Measurements from ENCODE around the gene ATP11A.

Gene ATP11A

DNA sequence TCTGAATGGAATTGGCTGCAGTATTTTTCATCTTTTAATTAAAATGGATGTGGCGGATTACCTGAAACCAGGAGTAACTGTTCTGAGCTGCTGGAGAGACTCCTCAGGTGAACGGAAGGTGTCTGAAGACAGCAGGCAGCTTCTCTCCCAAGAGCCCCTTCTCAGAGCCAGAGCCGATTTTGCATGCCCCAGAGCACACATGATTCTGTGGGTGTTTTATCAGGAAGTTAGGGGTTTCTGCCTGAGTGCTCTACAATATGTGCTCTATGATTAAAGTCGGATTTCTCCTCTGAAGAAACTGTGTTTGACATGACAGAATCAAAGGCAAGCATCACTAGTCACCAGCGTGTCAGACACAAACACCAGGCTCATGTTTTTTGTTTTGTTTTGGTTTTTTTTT, 218.5 kb downstream of the ATP11A start:
- H3K4me2 ChIP-seq (ENCODE audit: low read length), result no peak overlapping the region
- H3K27me3 ChIP-seq (ENCODE audit: control insufficient read depth, insufficient read depth, low read length), result no peaks in the 10 kb centered on the region
- H3K27ac ChIP-seq, result no peak overlapping the region
- H3K36me3 ChIP-seq (ENCODE audit: control insufficient read depth, insufficient read depth, low read length), result no peaks in the 10 kb centered on the region
- H3K79me2 ChIP-seq, result peaks cover 2% of the 10 kb centered on the region
- H3K9ac ChIP-seq, result no peak overlapping the region
- H3K4me3 ChIP-seq (ENCODE audit: low read depth, low read length), result no peak overlapping the region
- H3K4me1 ChIP-seq, result no peaks in the 10 kb centered on the region
- H2AFZ ChIP-seq, result no peak overlapping the region
- H3K9me3 ChIP-seq (ENCODE audit: control insufficient read depth, low read length), result no peaks in the 10 kb centered on the region
- TF ChIP-seq, protein P1, sequence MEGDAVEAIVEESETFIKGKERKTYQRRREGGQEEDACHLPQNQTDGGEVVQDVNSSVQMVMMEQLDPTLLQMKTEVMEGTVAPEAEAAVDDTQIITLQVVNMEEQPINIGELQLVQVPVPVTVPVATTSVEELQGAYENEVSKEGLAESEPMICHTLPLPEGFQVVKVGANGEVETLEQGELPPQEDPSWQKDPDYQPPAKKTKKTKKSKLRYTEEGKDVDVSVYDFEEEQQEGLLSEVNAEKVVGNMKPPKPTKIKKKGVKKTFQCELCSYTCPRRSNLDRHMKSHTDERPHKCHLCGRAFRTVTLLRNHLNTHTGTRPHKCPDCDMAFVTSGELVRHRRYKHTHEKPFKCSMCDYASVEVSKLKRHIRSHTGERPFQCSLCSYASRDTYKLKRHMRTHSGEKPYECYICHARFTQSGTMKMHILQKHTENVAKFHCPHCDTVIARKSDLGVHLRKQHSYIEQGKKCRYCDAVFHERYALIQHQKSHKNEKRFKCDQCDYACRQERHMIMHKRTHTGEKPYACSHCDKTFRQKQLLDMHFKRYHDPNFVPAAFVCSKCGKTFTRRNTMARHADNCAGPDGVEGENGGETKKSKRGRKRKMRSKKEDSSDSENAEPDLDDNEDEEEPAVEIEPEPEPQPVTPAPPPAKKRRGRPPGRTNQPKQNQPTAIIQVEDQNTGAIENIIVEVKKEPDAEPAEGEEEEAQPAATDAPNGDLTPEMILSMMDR (IDR thresholded peaks at IDR 0.05), result no peak

DNA sequence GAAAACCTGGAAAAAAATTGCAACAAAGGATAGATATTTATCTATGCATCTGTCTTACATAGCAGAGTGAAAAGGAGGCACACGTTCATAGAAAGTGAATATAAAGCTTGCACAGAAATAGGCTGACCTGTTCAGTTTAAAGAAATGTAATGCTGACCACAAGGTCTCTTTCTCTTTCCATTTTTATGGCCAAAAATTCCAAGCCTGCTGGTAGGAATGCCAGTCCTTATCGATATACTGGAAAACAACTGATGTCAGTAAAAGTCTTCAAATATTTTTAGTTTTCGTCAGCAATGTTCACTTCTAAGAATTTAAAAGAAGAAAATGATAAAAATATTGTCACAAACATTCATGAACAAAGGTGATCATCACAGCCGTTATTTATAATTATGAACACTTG, 220.2 kb downstream of the ATP11A start:
- Histone ChIP-seq H3K9me3 (ENCODE audit: control insufficient read depth, low read length) (no peaks in the 10 kb centered on the region), H3K79me2 (no peaks in the 10 kb centered on the region), H3K27me3 (ENCODE audit: control insufficient read depth, insufficient read depth, low read length) (no peaks in the 10 kb centered on the region), H3K36me3 (ENCODE audit: control insufficient read depth, insufficient read depth, low read length) (no peaks in the 10 kb centered on the region), H3K27ac (no peak overlapping the region), H3K4me2 (ENCODE audit: low read length) (no peak overlapping the region), H3K4me1 (no peaks in the 10 kb centered on the region), H3K9ac (no peak overlapping the region), H3K4me3 (ENCODE audit: low read depth, low read length) (no peak overlapping the region), H2AFZ (no peak overlapping the region)
- TF ChIP-seq, protein P1 (IDR thresholded peaks at IDR 0.05), result no peak

DNA sequence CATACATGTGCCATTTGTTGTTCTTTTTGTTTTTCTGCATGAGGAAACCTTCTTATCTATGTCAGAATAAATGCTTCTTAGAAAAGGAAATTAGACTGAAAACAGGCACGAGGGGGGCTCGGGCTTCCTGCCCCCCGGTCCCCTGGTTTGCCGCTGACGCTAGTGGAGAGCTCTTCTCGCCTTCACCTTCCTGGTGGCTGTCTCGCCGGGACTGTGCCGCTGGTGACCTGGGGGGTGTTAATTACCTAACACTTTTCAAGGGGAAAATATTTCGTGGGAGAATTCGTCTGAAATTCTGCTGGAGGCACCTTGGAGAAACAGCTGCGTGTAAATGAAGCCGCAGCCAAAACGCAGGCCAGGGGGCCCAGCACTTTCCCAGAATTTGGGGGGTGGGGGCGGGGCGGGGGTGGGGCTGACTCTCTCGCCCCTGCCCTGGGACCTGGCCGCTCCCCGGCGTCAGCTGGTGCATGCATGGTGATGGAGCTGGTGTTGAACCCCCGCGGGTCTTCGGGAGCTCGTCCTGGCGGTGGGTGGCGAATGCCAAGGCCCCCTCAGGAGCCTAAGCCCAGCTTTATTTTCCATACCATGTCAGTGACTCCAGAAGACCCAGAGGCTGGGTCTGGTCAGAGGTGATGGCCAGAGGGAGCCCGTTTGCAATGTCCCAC, 220.9 kb downstream of the ATP11A start:
- no peak overlapping the region for H3K4me3 ChIP-seq (ENCODE audit: low read depth, low read length)
- H3K79me2 ChIP-seq, result no peaks in the 10 kb centered on the region
- no peaks in the 10 kb centered on the region for H3K27me3 ChIP-seq (ENCODE audit: control insufficient read depth, insufficient read depth, low read length)
- H3K36me3 ChIP-seq (ENCODE audit: control insufficient read depth, insufficient read depth, low read length), result no peaks in the 10 kb centered on the region
- no peaks in the 10 kb centered on the region for H3K4me1 ChIP-seq
- no peak overlapping the region for H3K27ac ChIP-seq
- no peak overlapping the region for H2AFZ ChIP-seq
- H3K9me3 ChIP-seq (ENCODE audit: control insufficient read depth, low read length), result no peaks in the 10 kb centered on the region
- no peak overlapping the region for H3K4me2 ChIP-seq (ENCODE audit: low read length)
- H3K9ac ChIP-seq, result no peak overlapping the region
- TF ChIP-seq, protein P1 (IDR thresholded peaks at IDR 0.05), result no peak

DNA sequence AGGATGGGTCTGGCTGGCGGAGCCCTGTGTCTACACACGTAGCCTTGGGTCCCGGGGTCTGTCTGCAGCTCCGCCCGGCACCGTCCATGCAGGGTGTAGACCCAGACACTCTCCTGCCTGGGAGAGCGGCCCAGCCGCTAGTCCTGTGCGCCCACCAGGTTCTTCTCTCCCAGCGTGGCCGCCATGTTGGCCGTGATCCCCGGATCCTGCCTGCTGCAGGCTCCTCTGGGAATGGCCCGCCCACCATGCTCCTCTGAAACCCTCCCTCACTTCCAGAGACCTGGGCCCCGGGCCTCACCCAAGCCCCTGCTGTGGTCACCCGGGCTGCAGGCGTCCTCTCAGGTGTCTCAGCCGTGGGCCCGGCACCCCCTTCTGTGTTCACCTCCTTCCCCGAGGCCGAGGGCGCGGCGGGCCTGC, 221.5 kb downstream of the ATP11A start:
- Histone ChIP-seq H3K9ac (no peak overlapping the region), H3K27me3 (ENCODE audit: control insufficient read depth, insufficient read depth, low read length) (no peaks in the 10 kb centered on the region)
- TF ChIP-seq, protein P1 (IDR thresholded peaks at IDR 0.05), result no peak

DNA sequence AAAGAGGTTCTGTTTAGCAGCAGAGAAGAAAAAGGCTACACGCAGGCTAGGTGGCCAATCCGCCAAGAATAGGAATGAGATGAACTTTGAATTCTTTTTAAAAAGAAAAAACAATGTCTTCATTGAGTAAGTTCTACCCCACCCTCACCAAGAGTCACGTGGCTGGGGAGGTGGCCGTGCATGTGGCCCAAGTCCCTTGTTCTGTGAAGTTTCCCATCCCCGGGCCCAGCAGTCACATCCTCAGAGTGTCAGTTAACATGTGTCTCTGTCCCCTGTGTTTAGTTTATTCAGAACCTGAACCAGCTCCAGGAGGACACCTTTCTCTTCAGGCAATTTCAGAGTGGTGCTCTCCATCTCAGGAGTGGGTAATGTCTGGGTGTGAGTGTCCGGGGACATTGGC, 222.0 kb downstream of the ATP11A start:
- Histone ChIP-seq H3K27ac (no peak overlapping the region), H3K4me3 (ENCODE audit: low read depth, low read length) (no peak overlapping the region), H3K79me2 (no peaks in the 10 kb centered on the region), H3K9ac (no peak overlapping the region), H3K36me3 (ENCODE audit: control insufficient read depth, insufficient read depth, low read length) (no peaks in the 10 kb centered on the region), H2AFZ (no peak overlapping the region), H3K4me2 (ENCODE audit: low read length) (no peak overlapping the region), H3K27me3 (ENCODE audit: control insufficient read depth, insufficient read depth, low read length) (no peaks in the 10 kb centered on the region), H3K9me3 (ENCODE audit: control insufficient read depth, low read length) (no peaks in the 10 kb centered on the region), H3K4me1 (no peaks in the 10 kb centered on the region)
- TF ChIP-seq, protein P1 (IDR thresholded peaks at IDR 0.05), result no peak

More for the DNA sequence above, 221.5 kb downstream of the ATP11A start:
- Histone ChIP-seq H2AFZ (no peak overlapping the region), H3K27ac (no peak overlapping the region), H3K36me3 (ENCODE audit: control insufficient read depth, insufficient read depth, low read length) (no peaks in the 10 kb centered on the region), H3K79me2 (no peaks in the 10 kb centered on the region), H3K4me3 (ENCODE audit: low read depth, low read length) (no peak overlapping the region), H3K9me3 (ENCODE audit: control insufficient read depth, low read length) (no peaks in the 10 kb centered on the region), H3K4me1 (no peaks in the 10 kb centered on the region), H3K4me2 (ENCODE audit: low read length) (no peak overlapping the region)

Measured in parathyroid adenoma (tissue), 2 donors.